Activated effector memory CD4-positive, alpha-beta T cell treated with anti-CD3 and anti-CD28 coated beads, Interleukin-2, amount 50 U/mL, for 16 hours (primary cell): ENCODE data around the gene TSPAN32.
"Not testable (repeated sequence)": the region's sequence is repeated elsewhere in the genome, so short reads cannot be mapped to it uniquely, and the experiment has no call there.

Experiments
- DNase-seq: peaks from one replicate; pipeline ENCODE4 v3.0.0-alpha.2; 2020

TSPAN32 gene

DNA sequence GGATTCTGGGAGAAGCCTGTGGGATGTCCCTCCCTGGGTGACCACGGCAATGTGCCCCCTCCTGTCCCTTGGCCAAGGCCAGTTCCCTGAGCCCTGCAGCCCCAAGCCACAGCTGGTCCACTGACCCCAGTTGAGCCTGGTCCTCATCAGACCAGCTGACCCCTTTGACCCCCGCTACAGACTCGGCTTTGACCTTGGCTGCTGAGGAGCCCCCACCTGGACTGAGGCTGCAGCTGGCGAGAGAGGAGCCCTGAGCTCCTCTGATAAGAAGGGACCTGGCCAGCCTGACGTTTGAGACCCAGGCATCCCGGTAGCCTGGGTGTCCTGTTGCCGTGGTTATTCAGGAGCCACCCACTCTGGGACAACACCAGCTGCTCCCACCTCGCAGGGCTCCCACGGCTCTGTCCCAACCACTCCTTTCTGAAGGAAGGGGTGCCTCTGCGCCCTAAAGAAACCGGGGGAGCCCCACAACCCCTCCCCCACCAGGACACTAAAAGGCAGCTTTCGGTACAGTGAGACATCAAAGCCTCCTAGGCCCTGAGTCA is 34.4 kb upstream of the TSPAN32 start:
- DNase-seq, result no peak

DNA sequence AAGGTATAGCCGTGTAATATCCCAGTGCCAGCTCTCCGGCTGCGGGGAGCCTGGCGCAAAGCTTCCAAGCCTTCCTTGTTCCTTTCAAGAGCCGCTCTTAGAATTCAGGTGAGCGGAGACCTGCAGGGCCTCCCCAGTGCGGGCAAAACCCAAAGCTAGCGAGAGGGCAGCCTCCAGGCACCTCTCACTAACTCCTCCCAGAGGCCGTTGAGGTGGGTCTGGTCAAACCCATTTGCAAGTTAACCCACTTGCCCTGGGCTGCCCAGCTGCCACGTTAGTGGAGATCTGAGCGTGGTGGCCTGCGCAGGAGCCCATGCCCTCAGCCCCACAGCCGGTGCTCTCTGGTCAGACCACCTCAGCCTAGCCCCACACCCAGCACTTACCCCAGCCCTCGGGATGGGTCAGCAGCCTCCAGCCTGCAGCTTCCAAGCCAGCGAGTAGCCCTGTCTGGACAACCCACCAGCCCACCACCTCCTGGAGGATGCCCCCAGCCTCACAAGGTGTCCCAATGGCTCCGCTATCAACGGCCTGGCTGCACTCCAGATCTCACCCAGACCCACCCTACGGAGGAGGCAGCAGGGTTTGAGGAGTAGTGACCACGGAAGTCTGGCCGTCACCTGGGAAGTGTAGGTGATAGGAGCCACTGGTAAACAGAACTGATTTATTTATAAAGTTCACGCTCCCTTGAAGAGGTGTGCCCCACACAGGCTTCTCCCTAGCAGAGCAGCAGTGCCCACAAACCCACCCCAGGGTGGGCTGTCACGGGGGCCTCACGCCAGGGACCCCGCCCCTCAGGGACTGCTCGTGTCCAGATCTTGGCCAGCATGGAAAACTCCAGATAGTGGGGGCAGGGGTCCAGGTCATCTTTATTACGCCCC is 33.7 kb upstream of the TSPAN32 start:
- no peak for DNase-seq

DNA sequence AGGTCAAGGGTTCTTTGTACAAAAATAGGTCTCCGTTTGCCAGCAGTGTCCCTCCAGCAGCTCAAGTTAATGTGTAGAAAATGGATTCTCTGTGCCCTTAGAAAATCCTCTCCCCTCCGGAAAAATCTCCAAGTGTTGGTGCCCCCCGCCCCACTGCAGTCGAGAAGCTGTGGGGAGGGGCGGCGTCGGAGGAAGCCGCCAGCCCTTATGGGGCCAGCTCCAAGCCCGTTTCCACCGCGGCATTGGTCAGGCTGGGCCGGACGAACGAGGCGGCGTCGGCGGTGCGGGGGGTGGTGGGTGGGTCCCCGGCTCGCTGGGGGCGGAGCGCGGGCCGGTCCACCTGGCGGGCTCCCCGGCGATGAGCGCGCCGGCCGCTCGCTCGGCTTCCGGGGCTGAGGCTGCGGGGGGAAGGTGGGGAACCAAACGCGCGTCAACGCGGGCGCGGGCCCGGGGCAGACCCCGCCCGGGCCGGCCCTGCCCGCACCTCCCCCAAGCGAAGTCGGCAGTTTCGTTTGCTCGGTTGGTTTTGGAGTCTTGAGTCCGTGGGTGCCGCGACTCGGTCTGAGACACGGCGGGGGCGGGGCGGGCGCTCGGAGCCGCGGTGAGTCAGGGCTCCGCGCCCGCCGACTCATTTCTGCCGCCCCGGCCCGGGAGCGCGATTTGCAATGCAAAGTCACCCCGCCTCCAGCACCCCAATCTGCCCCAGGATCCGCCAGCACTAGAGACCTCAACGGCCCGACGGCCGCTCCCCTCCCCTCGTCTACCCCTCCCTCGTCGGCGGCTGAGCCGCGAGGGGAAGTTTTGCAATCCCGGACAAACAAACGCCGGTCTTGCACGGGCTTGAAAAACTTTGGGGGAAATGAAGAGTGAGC is 32.8 kb upstream of the TSPAN32 start:
- peak; percentile 92 for DNase-seq

DNA sequence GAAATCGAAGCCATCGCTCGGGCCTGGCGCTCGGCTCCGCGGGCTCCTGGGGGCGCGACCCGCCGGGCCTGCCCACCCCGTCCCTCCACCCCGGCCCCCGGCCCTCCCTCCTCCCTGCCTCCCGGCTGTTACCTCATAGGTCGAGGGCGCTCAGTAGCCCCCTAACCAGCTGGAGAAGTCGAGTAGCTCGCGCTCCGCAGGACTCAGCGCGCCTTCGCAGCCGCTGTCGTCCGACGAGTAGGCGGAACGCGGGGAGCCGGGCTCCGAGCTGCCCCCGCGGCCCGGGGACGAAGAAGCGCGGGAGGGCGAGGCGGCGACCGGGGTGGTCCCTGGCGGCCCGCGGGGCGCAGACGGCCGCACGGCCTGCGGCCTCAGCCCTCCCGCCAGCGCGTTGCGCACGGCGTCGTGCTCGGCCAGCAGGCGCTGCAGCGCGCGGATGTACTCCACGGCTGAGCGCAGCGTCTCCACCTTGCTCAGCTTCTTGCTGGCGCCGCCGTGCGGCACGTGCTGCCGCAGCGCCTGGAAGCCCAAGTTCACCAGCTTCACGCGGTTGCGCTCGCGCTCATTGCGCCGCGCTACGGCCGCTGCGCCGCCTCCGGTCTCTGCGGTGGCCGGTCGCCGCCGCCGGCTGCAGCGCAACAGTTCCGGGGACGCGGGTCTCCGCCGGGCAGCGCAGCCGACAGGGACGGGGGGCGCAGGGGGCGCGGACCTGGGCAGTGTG is 32.1 kb upstream of the TSPAN32 start:
- peak; percentile 78 for DNase-seq

DNA sequence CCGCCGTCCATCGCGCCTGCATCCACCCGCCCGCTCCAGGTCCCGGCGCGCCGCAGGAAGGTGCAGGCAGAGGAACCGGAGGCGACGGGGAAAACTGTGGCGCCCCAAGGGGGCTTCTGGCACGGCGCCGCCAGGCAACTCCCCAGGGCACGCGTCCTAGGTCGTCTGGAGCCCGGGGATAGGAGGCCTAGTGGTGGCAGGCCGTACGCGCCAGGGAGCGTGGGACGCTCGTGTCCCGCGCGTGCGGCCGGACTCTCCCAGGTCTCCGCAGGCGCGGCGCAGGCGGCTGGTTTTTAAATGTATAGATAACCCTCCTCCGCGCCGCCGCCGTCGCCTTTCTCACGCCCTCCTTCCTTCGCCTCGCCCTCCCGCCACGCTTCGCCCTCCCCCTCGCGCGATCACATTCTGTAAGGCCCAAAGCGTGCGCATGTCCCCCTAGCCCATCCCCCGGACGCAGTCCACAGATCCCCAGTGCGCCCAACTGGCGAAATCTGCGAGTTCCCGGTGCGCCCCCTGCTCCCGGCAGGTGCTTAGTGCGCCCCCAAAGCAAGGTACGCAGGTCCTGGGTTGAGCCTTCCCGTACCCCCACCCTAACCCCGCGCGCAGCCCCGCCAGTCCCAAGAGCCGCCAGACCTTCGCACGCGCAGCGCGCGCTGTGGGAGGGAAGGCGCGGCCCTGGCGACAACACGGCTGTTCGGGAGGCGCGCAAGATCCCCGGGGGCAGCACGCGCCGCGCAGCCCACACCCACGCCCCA is 31.3 kb upstream of the TSPAN32 start, which contains the start of gene ASCL2:
TSS of gene ASCL2 (minus strand) at position 267 of the 755 bp plus-strand sequence. CDS start at position 11, 256 bp downstream.
- no peak for DNase-seq

DNA sequence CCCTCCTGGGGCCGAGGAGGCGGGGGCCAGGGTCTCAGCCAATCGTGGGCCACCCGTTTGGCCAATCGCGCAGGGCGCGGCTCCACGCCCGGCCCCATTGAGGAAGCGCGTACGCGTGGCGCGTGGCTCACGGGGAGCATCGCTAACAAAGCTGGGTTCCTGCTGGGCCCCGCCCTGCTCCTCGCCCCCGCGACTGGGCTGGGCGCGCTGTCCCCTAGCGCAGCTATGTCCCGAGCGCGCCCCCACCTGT is 30.8 kb upstream of the TSPAN32 start:
- DNase-seq, result peak; percentile 78

DNA sequence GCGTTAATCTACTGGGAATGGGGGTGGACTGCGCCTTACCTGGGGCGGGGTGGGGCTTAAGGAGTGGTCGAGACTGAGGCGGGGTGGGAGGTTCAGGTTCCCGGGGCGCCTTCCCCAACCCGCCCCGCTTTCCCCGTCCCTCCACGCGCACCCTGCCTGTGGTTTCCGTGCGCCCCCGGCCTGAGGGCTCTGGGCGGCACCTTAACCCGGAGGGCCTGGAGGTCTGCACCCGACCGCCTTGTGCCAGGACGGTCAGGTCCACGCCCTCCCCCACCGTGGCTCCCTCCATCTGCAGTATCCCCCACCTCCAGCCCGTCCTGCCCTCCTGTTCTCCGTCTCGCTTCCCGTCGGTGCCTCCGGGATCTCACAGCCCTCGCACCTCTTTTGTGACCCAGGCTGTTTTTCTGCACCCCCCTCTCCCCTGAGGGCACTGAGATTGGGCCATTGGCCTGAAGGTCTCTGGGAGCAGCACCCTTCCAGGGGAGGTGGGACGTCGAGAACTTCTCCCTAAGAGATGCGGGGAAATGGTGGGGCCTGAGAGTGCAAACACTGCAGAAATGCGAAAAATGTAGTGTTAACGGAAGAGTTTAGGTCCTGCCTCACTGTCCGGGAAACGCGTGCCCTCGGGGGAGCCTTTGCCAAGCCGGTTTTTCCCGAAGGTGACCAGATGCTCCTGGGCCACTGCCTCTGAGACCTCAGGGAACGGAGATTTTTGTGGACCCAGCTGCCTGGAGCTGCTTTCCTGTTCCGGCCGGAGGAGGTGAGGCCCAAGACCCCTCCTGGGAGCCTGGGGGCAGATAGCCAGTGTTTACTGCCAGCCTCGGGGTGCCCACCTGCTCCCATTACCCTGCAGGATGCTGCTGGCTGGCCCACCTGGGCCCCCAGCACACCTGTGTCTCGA is 30.2 kb upstream of the TSPAN32 start:
- no peak for DNase-seq

DNA sequence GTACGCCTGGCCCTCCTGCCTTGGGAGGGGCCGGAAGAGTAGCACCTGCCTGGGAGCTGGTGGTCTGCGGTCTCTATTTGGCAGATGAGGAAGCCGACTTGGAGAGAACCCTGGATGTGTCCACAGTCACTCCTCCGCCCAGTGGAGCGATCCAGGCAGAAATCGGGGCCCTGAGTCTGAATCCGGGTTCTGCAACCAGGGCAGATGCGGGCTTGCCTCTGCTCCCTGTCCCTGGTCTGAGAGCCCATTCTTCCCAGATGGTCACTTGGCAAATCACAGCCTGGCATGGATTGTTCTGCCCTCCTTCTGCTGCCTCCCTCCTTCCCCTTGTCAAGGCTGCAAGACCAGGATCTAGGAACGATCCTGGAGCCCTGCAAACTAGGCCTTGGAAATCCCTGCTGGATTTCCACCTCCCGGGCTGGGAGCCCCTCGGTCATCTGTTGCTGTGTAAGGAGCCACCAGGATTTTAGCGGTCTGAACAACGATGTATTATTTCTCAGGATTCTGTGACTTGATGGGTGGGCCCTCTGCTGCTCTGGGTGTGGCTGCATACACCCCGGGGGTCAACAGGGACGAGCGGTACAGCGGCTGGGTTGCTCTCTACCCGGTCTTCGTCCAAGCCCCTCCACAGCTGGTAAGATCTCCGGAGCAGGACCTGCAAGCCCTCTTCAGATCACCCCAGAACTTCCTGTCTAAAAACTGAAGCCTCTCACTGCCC is 29.4 kb upstream of the TSPAN32 start:
- no peak for DNase-seq

DNA sequence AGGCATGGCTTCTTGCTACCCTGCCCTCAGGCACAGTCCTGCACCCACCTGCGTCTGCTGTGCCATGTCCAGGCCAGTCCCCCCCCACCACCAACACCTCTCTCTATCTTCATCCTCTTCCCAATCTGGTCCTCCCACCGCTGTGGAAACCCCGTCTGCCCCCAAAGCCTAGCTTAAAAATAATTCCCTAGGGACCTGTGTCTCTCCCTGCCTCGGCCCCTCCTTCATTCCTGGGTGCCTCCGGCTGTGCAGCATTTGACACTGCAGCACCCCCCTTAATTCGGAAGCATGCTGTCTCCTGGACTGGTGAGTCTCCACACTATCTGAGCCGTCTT is 28.9 kb upstream of the TSPAN32 start:
- DNase-seq, result no peak

DNA sequence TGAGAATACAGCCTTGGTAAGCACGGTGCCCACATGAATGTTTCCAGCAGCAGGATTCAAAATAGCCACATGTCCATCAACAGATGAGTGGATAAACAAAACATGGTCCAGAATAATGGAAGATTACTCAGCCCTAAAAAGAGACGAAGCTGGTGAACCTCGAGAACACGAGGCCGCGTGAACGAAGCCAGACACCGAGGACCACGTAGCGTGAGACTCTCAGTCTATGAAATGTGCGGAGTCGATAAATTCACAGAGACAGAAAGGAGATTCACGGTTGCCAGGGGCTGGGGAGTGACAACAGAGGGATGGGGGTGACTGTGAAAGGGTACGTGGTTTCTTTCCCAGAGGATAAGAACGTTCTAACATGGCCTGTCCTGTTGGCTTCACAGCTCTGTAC is 28.5 kb upstream of the TSPAN32 start:
- DNase-seq, result no peak

DNA sequence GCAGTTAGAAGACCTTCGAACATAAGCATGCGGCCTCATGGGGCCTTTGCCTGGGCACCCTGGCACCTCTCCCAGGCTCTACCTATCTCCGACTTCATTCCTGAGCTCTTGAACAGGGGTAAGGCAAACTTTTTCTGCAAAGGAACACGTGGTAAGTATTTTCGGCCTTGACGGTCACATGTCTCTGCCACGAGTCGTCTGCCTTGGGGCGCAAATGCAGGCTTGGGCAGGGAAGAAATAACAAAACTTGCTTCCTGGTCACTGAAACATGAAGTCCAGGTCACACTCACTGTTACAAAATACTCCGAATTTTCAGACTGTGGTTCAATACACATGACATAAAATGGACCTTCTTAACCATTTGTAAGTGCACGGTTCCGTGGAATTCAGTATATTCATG is 28.0 kb upstream of the TSPAN32 start:
- DNase-seq, result no peak

DNA sequence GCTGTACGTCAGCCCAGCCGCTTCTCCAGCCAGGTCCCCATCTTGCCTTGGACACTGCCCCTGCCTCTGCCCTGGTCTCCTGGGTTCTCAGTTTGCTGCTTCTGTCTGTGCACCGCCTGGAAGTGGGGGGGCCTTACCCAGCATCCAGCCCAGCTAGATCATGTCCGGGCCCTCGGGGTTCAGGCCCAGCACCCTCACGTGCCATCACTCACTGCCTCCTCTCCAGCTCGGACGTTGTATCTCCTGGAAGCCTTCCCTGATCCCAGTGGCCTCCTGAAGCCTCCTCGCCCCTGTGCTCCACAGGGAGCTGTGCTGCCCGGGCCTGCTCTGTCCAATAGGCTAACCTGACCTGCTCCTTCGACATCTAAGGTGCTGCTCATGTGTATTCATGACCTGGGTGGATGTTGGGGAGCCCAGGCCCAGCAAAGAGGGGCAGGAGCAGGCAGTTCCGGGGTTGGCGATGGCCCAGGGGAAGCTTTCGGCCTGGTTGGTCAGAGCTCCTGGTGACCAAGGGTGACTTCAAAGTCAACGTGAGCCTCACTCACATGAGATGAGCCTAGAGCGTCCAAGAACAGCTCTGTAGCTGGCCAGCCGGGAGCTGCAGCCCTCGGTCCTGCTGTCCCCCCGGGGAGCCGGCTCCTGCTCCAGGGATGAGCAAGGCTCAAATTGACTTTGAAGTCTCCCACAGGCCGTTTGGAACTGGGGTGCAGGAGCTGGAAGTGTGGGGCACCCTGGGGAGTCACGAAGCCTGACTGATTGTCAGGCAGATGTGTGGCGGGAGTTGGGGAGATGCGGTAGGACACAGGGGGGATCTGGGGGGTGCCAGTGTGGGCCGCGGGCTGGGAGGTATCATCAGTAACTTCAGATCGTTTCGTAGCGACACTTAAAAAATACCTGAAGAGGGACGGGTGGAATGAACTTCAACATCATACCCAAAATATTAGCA is 26.2 kb upstream of the TSPAN32 start:
- DNase-seq, result no peak

DNA sequence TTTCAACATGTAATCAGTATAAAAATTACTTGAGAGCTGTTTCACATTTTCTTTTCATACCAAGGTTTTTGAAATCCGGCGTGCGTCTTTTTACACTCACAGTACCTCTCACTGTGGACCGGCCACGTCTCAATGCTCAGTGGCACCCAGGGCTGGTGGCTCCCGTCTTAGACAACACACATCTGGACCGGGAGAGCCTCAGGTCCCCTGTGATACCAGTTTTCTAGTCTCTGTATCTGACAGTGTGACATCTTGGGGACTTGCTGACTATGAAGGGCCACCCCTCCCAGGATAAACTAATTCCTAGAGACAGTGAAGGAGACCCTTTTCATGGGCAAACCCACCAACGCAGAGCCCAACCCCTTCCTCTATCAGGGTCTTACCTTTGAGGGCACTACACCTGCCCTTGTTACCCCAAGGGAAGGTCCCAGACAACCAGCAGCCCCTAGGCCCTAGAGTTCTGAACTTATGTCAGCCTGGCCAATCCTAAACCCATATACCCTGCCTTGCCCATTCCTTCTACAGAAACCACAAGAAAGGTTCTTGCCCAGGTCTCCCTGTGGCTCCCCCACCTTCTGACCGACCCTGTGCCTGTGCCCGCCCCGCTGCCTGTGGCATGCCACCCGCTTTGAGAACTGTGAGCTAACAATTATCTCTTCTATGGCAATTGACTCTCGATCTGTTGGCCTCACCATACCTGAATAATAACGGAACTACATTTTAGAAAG is 25.4 kb upstream of the TSPAN32 start:
- no peak for DNase-seq

DNA sequence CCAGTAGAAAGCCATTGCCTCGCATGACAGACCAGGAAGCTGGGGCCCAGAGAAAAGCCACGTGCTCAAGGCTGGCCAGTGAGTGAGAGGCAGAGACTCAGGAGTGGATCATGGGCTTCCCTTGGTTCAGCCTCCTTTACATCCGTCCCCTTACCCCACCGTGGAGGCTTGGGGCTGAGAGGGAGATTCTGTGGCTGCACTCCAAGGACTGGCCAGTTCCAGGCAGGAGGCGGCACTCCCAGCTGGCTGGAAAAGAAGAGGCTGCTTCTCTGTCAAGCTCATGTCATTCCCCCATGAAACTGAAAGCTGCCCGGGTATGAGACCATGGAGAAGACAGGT is 24.8 kb upstream of the TSPAN32 start:
- no peak for DNase-seq

DNA sequence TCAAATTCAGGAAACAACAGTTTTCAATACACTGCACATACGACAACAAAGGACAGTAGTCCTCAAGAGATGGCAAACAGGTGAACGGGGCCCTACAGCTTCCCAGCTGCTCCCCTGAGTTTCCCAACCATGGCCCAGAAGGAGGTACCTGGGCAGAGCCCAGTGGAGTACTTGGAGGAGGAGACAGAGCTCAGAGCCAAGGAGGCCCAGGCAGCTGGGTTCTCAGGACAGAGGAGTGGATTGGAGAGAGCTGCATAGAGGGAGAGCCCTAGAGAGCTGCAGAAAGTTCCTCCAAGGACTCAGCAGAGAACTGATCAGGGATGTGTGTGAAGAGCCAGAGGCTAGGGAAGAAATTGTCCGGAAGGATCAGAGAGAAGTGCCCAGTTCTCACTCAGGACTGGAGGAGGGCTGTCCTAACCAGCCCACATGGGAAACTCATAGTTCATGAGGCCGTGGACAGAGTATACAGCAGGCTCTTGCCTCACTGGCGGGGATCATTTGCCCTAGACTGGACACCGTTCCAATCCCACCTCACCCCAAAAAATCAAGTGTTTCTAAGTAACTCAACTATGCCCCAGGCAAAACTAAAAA is 23.8 kb upstream of the TSPAN32 start:
- no peak for DNase-seq

DNA sequence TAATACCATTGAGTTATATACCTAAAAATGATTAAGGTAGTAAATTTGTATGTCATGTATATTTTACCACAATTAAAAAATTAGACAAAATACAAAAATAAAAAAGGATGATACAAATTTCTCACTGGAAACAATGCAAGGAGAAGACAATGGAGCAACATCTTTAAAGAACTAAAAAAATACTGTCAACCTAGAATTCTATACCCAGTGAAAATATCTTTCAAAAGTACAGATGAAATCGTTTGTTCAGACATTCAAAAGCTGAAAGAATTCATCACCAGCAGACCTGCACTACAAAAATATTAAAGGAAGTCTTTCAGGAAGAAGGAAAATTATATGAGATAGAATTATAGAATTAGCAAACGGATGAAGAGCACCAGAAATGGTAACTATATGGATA is 21.6 kb upstream of the TSPAN32 start:
- no peak for DNase-seq

DNA sequence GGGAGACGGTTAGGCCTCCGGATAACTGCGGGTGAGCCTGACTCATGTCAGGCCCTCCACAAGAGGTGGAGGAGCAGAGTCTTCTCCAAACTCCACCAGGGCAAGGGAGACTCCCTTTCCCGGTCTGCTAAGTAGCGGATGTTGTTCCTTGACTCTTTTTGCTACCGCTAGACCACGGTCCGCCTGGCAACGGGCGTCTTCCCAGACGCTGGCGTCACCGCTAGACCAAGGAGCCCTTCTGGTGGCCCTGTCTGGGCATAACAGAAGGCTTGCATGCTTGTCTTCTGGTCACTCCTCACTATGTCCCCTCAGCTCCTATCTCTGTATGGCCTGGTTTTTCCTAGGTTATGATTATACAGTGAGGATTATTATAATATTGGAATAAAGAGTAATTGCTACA is 15.5 kb upstream of the TSPAN32 start:
- DNase-seq, result not testable (repeated sequence)

DNA sequence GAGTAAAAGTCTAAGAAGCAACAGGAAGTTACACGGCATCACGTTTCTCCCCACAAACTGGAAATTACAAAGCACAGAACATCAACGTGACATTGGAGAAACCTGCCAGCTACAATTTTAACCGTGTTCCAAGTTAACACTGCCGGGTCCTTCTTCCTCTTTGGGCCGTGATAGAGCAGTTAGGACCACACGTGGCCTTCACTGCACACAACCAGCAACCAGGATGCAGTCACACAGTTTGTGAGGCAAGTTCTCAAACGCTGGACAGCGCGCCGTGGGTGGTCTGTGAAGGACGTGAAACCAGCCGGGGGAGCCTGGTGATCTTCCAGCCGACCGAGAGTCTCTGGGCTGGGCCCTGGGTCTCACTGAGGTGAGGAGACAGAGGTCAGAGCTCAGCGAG is 14.7 kb upstream of the TSPAN32 start:
- no peak for DNase-seq

DNA sequence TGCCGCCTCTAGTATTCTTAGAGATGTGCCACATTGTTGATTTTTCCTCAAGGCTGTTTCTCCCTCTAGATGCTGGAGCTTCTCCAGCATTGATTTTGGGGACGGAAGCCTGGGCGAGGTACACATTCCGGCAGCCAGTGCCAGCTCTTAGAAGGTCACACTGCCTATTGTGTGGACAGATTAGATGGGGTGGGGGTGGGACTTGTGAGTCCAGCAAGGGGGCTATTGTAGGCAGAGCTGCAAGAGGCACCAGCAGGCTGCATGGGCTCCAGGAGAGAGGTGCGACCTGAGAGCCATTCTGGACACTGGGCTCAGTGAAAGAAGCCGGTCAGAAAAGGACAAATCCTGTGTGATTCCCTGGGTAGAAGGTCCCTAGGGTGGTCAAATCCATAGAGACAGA is 12.5 kb upstream of the TSPAN32 start:
- no peak for DNase-seq
